Cardiac fibroblast (primary cell): ENCODE results near the gene APOBEC3H.

Experiments
- DNase-seq, 2 donors: peaks; one replicate each; pipeline versions ENCODE4 v3.0.0 to v3.0.0-alpha.2; 2010; ENCODE audit warnings: low read depth in 2 of 2
- H3K4me3 ChIP-seq, 2 donors: replicated peaks in 1 of 2; 1 replicate in 1 of 2; 2 replicates in 1 of 2; pipeline ENCODE4 v1.5.1; 2011; ENCODE audit warnings: low read depth in 2 of 2, low read length in 2 of 2, mild to moderate bottlenecking in 2 of 2, moderate library complexity in 1 of 2
- TF ChIP-seq, protein P1 (sequence below): IDR thresholded peaks from one replicate; pipeline ENCODE4 v1.5.1; 2011; ENCODE audit warnings: low read depth, mild to moderate bottlenecking, low read length, inconsistent platforms

APOBEC3H gene

DNA sequence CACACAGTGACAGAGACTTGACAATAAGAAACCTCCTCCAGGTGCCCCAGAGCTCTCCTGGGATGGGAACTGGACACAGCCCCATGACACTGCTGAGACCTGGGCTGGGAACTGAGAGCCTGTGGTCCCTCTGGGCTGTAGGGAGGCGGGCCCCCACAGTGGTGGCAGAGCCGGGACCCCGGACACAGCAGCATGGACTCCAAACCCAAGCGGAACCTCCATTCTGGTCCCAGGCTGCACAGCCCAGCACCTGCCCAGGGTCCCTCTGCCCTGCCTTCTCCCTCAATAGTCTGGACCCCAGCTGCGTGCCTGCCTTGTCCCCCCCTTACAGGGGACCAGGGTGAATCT is 8.4 kb upstream of the APOBEC3H start:
- no peak overlapping the region for H3K4me3 ChIP-seq
- TF ChIP-seq, protein P1, sequence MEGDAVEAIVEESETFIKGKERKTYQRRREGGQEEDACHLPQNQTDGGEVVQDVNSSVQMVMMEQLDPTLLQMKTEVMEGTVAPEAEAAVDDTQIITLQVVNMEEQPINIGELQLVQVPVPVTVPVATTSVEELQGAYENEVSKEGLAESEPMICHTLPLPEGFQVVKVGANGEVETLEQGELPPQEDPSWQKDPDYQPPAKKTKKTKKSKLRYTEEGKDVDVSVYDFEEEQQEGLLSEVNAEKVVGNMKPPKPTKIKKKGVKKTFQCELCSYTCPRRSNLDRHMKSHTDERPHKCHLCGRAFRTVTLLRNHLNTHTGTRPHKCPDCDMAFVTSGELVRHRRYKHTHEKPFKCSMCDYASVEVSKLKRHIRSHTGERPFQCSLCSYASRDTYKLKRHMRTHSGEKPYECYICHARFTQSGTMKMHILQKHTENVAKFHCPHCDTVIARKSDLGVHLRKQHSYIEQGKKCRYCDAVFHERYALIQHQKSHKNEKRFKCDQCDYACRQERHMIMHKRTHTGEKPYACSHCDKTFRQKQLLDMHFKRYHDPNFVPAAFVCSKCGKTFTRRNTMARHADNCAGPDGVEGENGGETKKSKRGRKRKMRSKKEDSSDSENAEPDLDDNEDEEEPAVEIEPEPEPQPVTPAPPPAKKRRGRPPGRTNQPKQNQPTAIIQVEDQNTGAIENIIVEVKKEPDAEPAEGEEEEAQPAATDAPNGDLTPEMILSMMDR, result no peak
- DNase-seq, result no peak

DNA sequence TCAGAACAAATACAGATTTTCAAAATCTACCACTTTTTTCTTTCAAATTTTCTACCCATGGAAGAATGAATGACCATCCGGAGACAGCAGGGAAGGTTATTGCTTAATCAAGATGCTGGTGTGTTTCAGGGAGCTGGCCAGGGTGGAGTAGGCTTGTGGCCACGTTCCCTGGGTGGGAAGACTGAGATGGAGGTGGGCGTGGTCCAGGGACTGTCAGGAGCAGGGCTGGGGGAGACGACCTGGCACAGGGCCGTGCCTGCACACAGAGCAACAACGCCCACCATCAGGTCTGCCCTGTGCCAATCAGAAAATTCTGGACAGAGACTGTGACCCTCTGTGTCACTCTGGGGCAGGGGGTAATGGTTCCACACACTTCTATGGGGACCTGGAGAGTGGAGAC is 7.1 kb upstream of the APOBEC3H start:
- DNase-seq, result no peak
- TF ChIP-seq, protein P1, result no peak
- no peak overlapping the region for H3K4me3 ChIP-seq

DNA sequence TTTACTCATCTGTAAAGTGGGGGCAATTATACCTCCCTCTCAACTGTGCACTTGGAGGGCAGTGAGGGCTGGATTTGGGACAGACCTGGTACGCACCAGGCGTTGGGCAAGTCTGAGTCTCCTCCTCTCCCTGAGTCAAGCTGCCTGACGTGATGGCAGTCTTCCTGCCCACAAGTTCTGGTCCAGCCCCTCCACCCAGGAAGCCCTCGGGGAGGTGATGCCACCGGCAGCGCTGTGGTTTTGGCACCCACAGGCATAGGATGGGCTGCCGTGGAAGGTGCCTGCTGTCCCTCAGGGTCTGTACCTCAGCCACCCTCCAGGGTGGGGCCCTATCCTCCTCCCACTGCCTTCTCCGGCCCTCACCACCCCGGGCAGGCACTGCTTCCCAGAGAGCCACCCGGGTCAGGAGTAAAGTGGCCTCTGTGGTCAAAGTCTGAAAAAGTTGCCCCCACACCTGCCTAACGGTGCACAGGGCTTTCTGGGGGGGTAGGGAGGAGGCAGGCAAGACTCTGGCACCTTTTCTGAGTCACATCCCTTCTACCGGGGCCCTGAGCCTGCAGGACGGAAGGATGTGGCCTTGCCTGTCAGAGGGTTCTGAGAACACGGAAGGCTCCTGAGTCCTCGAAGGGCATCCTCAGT is 6.5 kb upstream of the APOBEC3H start:
- H3K4me3 ChIP-seq, result no peak overlapping the region
- TF ChIP-seq, protein P1, result no peak
- DNase-seq, result no peak

DNA sequence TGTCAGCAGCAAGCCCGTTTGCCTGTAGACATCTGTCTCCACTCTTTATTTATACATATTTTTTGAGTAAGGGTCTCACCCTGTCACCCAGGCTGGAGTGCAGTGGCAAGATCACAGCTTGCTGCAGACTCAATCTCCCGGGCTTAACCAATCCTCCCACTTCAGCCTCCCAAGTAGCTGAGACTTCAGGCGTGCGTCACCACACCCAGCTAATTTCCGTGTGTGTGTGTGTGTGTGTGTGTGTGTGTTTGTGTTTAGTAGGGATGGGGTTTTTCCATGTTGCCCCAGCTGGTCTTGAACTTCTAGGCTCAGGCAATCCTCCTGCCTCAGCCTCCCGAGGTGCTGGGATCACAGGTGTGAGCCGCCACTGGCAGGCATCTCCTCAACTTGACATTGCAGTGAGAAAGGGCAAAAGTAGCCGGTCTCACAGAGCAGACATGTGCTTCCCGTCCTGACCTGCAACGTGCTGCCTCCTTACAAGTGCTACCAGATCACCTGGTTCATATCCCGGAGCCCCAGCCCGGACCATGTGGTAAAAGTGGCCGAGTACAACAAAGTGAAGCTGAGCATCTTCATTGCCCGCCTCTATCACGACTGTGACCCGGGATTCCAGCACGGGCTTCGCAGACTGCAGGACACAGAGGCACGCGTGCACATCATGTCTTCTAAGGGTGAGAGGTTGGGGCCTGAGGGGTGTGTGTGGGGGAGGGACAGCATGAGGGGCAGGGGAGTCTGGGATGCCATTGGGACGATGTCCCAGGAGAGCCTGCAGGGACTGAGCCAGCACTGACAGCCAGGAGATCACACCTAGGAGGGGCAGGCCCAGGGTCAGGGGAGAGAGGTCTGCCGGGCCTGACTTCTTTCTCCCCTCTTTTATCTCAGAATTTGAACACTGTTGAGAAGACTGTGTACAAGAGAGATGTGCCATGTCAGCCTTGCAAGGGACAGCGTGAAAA is 5.6 kb upstream of the APOBEC3H start:
- H3K4me3 ChIP-seq, result no peak overlapping the region
- TF ChIP-seq, protein P1, result no peak
- DNase-seq, result no peak

DNA sequence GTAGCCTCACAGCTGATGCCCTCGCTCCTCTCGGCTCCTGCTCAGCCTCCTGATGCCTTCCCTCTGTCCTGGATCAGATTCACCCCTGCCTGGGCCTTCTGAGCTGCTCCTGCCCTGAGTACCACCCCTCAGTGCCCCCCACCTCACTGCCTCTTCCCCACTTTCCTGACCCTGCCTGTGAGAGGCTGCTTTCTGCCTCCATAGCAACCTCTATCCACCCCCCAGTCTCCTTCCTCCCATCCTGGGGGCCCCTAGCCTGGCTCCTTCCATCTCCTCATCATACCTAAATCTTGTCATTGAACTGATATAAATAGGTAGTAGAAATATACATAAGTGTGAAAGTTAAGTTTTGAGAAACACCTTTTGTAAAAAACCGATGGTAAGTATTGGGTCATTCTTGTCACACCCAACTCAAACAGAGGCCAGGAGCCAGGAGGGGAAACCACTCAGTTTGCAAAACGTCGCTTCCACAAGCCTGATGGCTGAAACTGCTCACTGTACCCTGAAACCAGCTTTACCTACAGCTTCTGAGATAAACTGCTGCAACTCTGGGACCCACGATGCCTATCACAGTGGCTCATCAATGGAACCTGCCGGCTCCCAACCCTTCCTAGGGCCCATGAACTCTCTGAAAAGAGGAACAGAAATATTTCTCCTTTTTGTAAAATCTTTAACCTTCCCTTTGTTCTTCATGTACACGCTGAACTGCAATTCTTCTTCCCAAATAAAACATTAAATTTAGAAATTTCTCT is 4.8 kb upstream of the APOBEC3H start:
- no peak for DNase-seq
- H3K4me3 ChIP-seq, result no peak overlapping the region
- TF ChIP-seq, protein P1, result no peak

DNA sequence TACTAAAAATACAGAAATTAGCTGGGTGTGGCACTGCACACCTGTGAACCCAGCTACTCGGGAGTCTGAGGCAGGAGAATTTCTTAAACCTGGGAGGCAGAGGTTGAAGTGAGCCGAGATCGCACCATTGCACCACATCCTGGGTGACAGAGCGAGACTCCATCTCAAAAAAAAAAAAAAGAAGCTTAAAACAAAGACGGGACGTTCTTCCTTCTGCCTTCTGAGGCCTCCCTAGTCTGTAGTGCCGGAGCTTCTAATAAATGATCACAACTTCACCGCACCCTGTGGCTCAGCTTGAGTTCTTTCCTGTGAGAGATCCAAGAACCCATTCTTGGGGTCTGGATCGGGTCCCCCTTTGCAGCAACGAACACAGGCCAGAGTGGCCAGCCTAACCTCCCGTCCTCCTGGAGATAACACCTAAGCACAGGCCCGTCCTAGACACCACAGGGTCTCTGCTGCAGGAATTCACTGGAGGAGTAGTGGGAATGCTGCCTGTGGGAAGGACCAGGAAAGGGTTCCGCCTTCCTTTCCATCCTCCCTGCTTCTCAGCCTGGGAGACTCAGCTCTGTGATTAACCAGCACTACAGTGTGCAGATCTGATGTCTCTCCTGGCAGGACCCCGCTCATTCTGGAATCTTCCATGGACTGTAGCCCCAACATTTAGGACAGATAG is 2.2 kb upstream of the APOBEC3H start:
- no peak overlapping the region for H3K4me3 ChIP-seq
- TF ChIP-seq, protein P1, result no peak
- DNase-seq, result no peak
